NCI-H1048 (cell line): ENCODE measurements around the gene TIGD3.

Experiments used
- DNase-seq: peaks from one replicate; lab custom pipeline; 2025; lab: John Stamatoyannopoulos, UW

Gene TIGD3

DNA sequence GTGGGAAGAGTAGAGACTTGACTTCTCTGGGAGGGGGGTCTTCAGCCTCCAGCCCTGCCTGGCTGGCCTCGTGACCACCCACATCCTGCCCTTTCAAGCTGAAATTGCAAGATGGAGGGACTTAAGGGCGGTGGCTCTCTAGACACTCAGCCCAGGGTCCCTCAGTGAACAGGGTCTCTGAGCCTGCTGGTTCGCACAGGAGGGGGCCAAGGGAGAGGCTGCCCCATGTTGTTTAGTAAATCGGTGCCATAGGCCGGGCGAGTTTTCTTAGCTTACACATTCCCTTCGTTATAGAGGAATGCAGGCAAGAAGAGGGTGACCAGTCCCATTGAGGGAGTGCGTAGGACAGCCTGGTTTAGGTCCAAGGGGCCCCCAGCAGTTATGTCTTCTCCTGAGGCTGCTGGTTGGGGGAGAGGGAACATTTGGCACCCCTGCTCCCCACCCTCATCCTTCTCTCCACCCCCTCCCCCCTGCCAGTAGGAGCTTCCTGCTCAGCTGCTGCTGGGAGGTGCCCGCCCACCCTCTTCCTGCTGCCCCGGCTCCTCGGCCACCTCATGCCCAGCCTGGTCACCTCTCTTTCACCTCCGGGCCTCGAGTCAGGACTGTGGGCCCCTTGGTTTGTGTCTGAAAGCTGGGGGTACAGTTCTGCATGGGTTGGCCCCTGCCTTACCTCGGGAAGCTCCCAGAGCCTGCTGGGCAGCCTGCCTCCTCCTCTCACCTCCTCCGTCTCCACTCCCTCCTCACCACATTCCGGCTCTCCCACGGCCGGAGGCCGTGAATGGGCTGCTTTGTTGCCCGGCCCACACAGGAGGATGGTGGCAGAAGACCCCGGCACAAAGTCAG is 35.8 kb downstream of the TIGD3 start:
- DNase-seq = no peak

GRCh38 chr11:65390996-65391395 is 36.4 kb downstream of the TIGD3 start:
- no peak for DNase-seq

- DNase-seq = no peak
These were observed 37.8 kb downstream of the TIGD3 start for GRCh38 chr11:65392186-65392829.

DNA sequence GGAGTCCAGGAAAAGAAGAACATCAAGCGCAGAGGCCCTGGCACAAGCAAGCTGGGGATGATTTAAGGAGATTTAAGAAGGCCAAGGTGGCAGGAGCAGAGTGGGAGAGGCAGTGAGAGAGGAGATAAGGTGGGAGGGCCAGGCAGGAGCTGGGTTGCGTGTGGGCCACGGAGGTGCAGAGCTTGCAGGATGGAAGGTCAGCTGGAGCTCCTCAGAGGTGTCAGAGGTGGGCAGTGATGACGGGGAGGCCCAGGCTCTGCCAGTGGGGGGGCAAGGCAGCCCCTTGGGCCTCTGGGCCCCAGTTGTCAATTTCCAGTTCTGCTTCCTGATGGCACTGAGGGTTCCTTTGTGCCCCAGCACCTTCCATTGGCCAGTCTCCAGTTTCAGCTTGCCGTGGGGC is 38.3 kb downstream of the TIGD3 start:
- DNase-seq = no peak

DNA sequence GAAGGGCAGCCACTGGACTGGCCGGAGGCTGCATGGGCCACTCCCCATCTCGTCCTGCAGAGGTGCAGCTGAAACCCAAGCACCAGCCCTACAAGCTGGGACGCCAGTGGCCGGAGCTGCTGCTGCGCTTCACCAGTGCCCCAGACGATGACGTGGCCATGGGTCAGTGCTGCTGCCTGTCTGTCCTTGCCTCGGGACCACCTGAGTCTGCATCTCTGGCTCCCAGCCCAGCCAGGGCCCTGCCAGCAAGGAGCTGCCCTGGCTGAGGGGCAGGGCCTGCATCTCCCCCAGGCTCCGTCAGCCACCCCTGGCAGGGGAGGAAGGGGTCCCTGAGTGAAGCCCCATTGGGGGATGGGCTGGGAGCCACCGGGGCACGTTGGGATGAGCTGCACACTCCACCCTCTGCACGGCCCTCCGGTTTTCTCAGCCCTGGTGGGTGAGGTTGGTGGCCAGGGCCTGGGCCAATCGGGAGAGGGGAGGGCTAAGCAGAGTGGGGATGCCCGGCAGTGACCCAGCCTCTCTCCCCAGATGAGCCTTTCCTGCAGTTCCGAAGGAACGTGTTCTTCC is 39.0 kb downstream of the TIGD3 start:
- DNase-seq = no peak

DNA sequence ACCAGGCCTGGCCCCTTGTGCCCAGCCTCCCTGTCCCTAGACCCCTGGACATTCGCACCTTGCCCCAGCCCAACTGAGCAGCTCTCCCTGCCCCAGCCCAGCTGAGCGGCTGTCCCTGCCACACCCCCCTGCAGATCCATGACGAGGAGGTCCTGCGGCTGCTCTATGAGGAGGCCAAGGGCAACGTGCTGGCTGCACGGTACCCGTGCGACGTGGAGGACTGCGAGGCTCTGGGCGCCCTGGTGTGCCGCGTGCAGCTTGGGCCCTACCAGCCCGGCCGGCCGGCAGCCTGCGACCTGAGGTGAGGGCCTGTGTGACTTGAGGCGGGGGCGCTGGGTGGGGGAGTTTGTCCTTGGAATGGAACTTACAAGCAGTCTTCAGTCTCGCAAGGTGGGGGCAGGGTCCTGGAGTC is 39.6 kb downstream of the TIGD3 start:
- no peak for DNase-seq

GRCh38 chr11:65395961-65396530 is 41.5 kb downstream of the TIGD3 start:
- DNase-seq = no peak

GRCh38 chr11:65396769-65397745 is 42.5 kb downstream of the TIGD3 start:
- DNase-seq = no peak

- no peak for DNase-seq
These were observed 43.9 kb downstream of the TIGD3 start for GRCh38 chr11:65398362-65398910.

GRCh38 chr11:65399249-65399648 is 44.7 kb downstream of the TIGD3 start:
- DNase-seq = no peak

DNA sequence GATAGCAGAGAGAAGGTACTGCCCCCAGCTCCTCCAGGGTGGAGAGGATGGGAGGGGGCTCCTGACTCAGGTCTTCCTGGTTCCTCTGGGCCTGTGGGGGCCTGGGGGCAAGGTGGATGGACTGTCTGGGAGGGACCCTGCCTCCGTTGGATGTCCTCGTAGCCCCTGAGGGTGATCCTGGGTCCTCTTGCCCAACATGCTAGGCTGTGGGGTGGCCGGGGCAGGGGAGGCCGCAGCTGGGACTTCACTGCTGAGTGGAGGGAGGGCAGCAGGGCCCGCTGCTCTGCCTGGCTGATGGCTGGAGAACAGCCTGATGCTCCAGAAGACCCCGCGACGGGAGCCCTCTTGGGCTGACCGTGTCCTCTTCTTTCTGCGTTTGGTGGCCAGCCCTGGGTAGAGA is 45.3 kb downstream of the TIGD3 start:
- no peak for DNase-seq

DNA sequence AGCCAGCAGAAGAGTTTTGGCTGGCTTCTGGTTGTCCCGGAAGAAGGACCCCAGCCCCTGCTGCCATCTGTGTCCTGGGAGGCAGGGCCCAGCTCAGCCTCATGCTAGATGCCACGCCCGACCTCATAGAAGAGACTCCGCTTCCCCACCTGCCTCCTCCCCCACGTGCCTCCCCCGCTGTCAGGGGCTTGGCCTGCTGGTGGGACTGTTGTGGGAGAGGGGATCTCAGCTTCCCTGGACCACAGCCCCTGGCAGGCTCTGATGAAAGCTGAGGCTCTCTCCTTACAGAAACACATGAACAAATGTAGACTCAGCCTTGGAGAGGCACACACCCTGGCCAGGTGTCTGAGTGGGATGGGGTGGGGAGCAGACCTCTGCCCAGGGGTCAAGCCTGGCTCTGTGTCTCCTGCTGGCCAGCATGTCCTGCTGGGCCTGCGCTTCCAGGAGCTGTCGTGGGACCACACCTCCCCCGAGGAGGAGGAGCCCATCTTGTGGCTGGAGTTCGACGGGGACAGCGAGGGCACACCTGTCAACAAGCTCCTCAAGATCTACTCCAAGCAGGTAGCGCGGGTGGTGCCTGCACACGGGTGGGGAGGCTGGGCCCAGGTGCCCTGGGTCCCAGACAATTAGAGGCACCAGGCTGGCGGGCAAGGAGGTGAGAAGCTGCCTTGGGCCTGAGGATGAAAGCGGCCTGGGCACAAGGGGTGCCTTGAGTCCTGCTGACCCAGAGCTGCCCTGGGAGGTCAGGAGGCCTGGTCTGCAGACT is 45.9 kb downstream of the TIGD3 start:
- no peak for DNase-seq

- no peak for DNase-seq
These were observed 46.7 kb downstream of the TIGD3 start for GRCh38 chr11:65401073-65401802.

GRCh38 chr11:65401803-65402248 is 47.3 kb downstream of the TIGD3 start:
- no peak for DNase-seq

GRCh38 chr11:65402790-65403189 is 48.2 kb downstream of the TIGD3 start:
- no peak for DNase-seq

- DNase-seq = no peak
These were observed 49.1 kb downstream of the TIGD3 start for GRCh38 chr11:65403607-65404121.

DNA sequence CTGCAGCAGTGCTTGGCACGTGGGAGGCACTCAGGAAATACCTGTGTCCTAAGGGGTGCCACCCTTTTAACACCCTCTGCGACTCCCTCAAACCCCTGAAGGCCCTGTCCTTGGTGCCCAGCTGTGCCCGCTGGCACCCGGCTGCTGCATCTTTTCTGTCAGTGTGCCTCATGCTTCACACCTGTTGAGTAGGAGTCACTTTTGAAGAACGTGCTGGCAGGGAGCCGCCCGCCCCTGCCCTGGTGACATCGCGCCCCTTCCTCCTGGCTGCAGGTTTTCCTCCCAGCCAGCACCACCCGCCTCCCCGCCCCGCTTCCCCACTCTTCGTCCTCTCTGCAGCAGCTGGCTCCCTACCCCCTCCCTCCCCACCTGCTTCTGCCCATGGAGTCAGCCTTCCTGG is 49.7 kb downstream of the TIGD3 start:
- no peak for DNase-seq

- DNase-seq = no peak
These were observed 50.2 kb downstream of the TIGD3 start for GRCh38 chr11:65404638-65405339.
